Glutamatergic neuron (in vitro differentiated cells): ENCODE data around the gene OLFML2A. TPM values are rescaled to one million over a fixed set of nuclear protein-coding genes. Genes with fewer than 3 reads are reported as not detected.

Experiments used
- DNase-seq: peaks from one replicate; pipeline ENCODE4 v3.0.0; 2022
- H3K27ac Mint-ChIP-seq: one replicate; pipeline ENCODE4 v1.8.0; 2020; ENCODE audit warnings: mild to moderate bottlenecking, mixed read lengths, inconsistent platforms; ENCODE audit not compliant: unreplicated experiment
- H3K27me3 Mint-ChIP-seq: one replicate; pipeline ENCODE4 v1.8.0; 2020; ENCODE audit warnings: mild to moderate bottlenecking, moderate library complexity, mixed read lengths, inconsistent platforms; ENCODE audit not compliant: unreplicated experiment
- H3K36me3 Mint-ChIP-seq: one replicate; pipeline ENCODE4 v1.8.0; 2020; ENCODE audit warnings: mild to moderate bottlenecking, mixed read lengths, inconsistent platforms; ENCODE audit not compliant: unreplicated experiment
- H3K4me1 Mint-ChIP-seq: one replicate; pipeline ENCODE4 v1.8.0; 2020; ENCODE audit warnings: mild to moderate bottlenecking, low read depth, mixed read lengths, inconsistent platforms; ENCODE audit not compliant: unreplicated experiment
- H3K4me3 Mint-ChIP-seq: one replicate; pipeline ENCODE4 v1.8.0; 2020; ENCODE audit warnings: mild to moderate bottlenecking, mixed read lengths, inconsistent platforms; ENCODE audit not compliant: unreplicated experiment
- H3K9me3 Mint-ChIP-seq: one replicate; pipeline ENCODE4 v1.8.0; 2020; ENCODE audit warnings: mild to moderate bottlenecking, moderate library complexity, mixed read lengths, inconsistent platforms; ENCODE audit not compliant: unreplicated experiment
- total RNA-seq: library from RNA; stranded (reverse); fragmentation: NEBNext Ultra II Directional; extraction: Animal tissue kit (Norgen Biotek cat#: 25700); gene quantifications from one replicate; pipeline ENCODE4 v1.2.1, GENCODE V29; 2021; ENCODE audit not compliant: unreplicated experiment
- TF ChIP-seq, protein P1 (sequence below): fragments of 200-600 bp; sonication (generic); IDR thresholded peaks from one replicate; pipeline ENCODE4 v1.5.0; 2021; ENCODE audit not compliant: partially characterized antibody, unreplicated experiment

OLFML2A gene
- total RNA-seq, 1 donor from 2014 or later: not detected

DNA sequence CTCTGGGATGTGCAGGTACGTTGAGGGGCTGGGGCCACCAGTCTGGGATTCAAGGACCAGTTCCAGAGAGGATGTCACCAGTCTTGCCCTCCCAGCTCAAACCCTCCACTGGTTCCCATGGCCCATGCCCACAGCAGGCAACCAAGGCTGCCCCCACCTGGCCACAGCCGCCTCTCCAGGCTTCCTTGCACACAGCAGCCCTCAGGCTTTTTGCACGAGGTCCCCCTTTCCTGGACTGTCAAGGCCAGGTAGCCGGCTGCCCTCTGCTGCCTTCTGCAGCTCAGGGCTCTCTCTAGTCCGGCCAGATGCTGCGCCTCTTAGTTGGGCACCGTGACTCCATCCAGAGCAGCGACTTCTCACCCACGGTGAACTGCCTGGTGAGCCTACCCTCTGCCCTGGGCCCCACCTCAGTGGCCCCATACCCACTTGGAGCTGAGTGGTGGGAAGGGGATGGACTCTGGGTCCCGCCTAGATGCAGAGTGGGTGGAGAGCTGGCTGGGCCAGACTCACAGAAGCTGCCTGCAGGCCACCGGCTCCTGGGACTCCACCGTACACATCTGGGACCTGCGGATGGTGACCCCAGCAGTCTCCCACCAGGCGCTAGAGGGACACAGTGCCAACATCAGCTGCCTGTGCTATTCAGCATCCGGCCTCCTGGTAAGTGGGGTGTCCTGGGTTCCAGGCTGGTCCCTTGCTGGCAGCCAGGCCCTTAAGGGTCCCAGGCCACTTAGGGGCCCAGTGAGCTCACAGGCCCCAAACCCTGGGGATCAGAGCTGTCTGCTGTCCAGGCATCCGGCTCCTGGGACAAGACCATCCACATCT, 79.2 kb downstream of the OLFML2A start:
- no peak overlapping the region for H3K27ac Mint-ChIP-seq
- peak; percentile 41 for DNase-seq
- peaks cover 9% of the 10 kb centered on the region for H3K4me1 Mint-ChIP-seq
- H3K4me3 Mint-ChIP-seq: no peak overlapping the region
- peaks cover 6% of the 10 kb centered on the region for H3K9me3 Mint-ChIP-seq
- H3K27me3 Mint-ChIP-seq: peaks cover 4% of the 10 kb centered on the region
- TF ChIP-seq, protein P1, sequence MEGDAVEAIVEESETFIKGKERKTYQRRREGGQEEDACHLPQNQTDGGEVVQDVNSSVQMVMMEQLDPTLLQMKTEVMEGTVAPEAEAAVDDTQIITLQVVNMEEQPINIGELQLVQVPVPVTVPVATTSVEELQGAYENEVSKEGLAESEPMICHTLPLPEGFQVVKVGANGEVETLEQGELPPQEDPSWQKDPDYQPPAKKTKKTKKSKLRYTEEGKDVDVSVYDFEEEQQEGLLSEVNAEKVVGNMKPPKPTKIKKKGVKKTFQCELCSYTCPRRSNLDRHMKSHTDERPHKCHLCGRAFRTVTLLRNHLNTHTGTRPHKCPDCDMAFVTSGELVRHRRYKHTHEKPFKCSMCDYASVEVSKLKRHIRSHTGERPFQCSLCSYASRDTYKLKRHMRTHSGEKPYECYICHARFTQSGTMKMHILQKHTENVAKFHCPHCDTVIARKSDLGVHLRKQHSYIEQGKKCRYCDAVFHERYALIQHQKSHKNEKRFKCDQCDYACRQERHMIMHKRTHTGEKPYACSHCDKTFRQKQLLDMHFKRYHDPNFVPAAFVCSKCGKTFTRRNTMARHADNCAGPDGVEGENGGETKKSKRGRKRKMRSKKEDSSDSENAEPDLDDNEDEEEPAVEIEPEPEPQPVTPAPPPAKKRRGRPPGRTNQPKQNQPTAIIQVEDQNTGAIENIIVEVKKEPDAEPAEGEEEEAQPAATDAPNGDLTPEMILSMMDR: no peak
- no peaks in the 10 kb centered on the region for H3K36me3 Mint-ChIP-seq

DNA sequence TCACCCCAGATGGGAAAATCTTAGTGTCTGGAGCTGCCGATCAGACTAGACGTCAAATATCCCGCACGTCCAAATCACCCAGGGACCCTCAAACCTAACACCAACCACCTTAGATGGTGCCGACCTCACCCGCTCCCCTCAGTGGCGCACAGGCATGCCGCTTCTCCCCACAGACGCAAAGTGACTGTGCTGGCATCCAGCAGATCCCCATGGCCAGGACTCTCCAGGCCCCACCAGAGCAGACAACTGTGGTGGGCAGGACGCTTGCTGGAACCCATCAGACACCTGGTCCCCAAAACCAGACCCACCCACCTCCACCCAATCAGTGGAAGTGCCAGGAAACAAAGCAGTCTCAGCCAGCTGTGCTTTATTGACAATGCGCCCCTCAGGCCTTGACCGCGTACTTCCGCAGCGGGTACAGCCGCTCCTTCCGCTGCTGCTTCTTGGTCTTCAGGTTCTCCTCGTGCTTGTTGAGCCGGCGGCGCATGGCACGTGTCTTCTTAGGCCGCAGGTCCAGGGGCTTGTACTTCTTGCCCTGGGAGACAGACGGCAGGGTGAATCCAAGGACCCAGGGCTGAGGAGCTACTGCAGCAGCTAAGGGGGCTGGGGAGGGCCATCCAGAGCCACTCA, 80.7 kb downstream of the OLFML2A start:
- no peak for DNase-seq
- Mint-ChIP-seq H3K4me3 (no peak overlapping the region), H3K36me3 (no peaks in the 10 kb centered on the region), H3K4me1 (peaks cover 7% of the 10 kb centered on the region), H3K27me3 (peaks cover 4% of the 10 kb centered on the region), H3K9me3 (peaks cover 8% of the 10 kb centered on the region), H3K27ac (no peak overlapping the region)
- TF ChIP-seq, protein P1: no peak

DNA sequence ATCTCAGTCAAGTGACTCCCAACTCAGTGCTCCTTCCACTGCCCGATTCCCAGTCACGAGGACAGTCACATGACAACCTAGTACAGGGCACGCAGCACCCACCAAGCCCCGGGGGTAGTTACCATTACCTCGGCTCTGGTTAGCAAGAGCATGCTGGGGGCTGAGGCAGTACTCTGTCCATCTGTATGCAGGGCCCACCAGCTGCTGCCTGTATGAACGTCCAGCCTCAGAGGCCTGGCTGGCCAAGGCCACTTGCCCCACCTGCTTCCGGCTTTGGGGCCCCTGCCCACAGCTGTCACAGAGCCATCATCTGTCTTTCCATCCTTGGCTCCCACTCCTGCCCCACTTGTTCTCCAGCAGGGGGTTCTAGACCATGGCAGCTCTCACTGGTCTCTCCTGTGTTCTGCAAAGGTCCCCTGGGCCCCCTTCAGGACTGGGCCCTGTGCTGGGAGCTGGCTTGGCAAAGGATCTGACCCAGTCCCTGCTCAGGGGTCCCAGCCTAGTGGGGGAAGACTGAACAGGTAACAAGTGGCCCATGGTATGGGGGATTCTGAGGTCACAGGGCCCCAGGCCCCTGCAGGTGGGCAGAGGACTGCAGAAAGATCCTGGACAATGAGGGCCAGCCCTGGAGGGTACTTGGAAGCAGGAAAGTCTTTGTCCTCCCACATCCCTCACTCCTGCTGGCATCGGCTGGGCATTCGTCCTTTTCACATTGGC, 81.6 kb downstream of the OLFML2A start:
- Mint-ChIP-seq H3K36me3 (no peaks in the 10 kb centered on the region), H3K9me3 (peaks cover 8% of the 10 kb centered on the region), H3K4me1 (peaks cover 6% of the 10 kb centered on the region), H3K4me3 (no peak overlapping the region), H3K27ac (peak overlapping the region; percentile 38), H3K27me3 (peaks cover 4% of the 10 kb centered on the region)
- no peak for DNase-seq
- TF ChIP-seq, protein P1: no peak

DNA sequence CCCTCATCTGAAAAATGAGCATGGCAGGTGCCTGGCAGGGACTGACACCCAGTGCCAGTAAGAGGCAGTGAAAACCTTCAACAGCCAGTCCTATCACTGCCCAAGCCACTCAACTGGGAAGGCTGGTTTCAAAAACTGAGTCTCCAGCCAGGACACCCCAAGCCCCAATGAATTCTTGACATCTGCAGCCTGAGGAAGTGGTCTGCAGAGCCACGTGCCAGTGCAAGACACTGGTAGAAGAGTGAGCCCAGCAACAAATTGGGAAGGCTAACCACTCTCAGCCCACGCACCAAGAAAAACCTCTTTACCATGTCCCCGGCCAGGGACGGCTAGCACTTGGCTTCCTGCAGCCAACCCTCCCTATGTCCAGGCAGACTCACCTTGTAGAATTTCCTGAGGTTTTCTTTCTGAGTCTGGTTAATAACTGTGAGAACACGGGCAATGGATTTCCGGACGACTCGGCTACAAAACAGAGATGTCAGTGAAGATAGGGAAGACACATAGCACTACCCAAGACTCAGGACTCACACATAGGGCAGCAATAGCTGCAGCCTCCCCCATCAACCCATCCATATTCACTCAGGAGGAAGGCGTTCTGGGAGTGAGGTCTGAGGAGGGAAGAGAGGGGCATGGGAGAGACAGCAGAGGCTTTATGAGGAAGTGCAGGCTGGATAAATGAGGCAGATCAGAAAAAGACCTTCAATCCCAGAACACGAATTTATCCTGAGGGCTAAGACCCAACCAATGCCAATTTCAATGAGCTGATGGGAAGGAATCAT, 83.1 kb downstream of the OLFML2A start:
- TF ChIP-seq, protein P1: no peak
- Mint-ChIP-seq H3K9me3 (peaks cover 6% of the 10 kb centered on the region), H3K4me3 (peak overlapping the region; percentile 96), H3K27ac (peak overlapping the region; percentile 90), H3K4me1 (peaks cover 6% of the 10 kb centered on the region), H3K36me3 (no peaks in the 10 kb centered on the region), H3K27me3 (peaks cover 4% of the 10 kb centered on the region)
- DNase-seq: no peak
